OCI-M1 (cell line): ENCODE measurements around the gene GPR137.

Experiments used
- DNase-seq: peaks from one replicate; lab custom pipeline; 2025; lab: John Stamatoyannopoulos, UW

The GPR137 gene

DNA sequence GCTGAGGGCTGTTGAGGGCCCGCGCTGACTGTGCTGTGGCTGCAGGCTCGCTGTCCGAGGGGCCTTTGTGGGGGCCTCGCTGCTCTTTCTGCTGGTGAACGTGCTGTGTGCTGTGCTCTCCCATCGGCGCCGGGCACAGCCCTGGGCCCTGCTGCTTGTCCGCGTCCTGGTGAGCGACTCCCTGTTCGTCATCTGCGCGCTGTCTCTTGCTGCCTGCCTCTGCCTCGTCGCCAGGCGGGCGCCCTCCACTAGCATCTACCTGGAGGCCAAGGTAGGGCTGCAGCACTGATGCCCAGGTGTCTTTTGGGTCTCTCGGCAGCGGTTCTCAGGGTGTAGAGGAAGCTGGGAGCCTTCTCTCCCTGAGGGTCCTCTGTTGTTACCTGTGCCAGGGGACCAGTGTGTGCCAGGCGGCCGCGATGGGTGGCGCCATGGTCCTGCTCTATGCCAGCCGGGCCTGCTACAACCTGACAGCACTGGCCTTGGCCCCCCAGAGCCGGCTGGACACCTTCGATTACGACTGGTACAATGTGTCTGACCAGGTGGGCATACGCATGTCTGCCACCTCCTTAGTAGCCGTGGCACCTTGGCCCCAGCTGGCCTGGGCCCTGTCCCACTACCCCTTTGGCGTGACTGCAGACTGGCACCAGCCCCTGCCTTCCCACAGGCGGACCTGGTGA is 2.2 kb downstream of the GPR137 start:
- DNase-seq, result no peak

DNA sequence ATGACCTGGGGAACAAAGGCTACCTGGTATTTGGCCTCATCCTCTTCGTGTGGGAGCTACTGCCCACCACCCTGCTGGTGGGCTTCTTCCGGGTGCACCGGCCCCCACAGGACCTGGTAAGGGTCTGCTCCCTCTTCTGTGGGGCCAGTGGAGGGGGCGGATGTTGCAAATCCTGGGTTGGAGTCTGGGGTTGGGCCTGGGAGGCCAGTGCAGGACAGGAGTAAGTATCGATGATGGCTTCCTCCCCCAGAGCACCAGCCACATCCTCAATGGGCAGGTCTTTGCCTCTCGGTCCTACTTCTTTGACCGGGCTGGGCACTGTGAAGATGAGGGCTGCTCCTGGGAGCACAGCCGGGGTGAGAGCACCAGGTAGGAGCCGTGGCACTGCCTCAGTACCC is 2.7 kb downstream of the GPR137 start:
- no peak for DNase-seq

DNA sequence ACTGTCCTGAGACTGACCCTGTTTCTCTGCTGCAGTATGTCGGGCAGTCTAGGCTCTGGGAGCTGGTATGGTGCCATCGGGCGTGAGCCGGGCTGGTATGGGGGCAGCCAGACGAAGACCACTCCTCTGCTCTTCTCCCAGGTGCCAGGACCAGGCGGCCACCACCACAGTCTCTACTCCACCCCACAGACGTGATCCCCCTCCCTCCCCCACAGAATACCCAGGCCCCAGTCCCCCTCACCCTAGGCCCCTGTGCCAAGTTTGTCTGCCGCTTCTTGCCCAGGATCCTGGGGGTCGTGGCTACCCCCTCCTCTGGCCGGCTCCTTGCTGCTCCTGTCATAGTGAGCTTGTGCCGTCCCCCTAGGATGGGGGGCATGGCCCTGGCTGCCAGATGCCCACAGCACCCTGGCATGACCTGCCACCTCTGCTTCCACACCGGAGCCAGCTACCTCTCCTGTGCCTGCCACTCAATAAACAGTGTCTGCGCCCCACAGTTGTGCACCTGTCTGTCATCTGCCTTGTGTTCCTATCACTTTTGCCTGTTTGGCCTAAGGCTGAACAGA is 3.4 kb downstream of the GPR137 start:
- no peak for DNase-seq

DNA sequence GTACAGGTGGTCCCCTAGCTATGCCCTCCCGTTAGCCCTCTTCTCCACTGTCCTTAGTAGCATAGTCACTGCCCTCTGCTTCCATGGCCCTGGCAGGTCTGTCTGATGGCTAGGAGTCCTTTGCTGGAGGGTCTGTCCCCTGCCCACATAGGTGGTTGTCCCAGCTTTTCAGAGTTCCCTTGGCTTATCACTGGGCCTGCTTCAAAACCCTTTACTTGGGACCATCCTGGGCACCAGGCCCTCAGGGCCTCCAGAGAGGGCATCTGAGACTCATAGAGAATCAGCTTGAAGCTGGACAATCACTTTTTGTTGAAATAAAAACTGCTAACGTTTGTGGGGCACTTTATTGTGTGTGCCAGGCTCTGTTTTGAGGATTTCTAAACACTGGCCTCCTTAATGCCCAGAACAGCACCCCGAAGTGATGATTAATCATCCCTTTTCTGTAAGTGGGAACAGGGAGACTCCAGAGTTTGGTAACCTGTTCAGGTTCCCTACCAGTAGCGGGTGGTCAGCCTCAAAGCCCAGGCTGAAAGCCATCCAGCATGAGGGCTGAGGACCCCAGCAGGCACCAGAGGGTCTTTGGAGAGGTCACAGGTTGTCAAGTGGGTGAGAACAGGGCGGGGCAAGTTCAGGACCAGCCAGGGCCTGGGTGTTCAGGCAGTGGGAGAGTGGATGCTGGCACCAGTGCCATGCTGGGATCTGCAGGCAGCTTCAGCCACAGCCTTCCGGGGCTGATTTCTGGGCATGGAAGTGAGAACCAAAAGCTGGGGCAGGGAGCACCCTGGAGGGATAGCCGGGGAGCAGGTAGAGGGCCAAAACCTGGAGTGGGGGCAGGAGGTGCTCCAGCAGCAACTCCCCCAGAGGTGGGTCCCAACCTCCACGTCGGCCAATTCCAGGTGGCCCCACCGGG is 5.0 kb downstream of the GPR137 start:
- DNase-seq, result no peak

DNA sequence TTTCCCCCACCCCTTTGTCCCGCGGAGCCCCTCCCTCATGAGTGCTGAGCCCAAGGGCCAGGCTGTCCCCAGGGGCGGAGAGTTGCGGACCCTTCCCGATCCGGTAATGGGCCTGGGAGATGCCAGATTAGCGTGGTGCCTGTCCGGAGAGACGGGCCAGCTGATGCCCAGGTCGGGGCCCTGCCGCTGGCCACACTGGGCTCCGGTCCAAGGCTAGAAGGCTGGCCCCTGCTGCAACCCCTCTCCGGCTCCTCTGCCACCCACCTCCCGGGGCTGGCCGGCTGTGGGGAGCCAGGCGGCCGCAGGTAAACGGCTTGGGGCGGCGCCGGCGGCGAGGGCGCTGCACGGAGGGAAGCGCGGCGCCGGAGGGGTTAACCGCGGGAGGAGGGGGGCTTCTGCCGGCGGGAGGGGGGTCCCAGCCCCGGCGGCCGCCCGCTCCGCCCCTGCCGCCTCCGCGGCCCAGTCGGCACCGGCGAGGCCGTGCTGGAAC is 5.7 kb downstream of the GPR137 start, which contains the start of gene KCNK4:
TSS of gene KCNK4 (plus strand) at position 41 of the 490 bp plus-strand sequence. CDS start 1,717 bp downstream, outside the sequence.
- DNase-seq, result no peak

DNA sequence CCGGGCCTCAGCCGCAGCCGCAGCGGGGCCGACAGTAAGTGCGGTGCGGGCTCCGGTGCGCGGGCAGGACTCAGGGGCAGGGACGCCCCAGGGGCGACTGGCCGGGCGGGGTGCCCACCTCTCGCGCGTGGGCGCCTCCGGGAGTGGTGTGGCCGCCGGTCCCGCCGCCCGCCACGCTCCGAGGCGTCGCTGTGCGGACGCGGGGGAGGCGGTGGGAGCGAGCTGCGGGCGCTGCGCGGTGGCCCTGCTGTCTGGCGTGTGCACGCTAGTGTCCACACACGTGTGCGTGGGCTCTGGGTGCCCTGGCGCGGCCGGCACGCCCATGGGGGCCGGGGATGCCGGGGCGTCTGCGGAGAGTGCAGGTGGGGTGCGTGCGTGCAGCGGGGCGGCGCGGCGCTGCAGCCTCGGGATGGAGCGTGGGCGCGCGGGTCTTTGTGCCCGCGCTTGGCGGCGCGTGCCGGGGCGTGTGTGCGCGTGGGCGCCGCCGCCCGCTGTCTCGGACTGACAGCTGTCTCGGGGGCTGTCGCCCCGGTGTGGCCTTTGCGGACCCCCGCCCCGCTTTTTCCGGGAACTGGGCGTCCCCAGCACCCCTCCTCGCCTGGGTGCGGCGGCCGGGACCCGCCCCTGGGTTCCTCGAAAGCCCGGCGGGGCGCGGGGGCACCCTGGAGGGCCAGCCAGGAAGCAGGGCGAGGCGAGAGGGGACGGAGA is 6.3 kb downstream of the GPR137 start:
- no peak for DNase-seq

DNA sequence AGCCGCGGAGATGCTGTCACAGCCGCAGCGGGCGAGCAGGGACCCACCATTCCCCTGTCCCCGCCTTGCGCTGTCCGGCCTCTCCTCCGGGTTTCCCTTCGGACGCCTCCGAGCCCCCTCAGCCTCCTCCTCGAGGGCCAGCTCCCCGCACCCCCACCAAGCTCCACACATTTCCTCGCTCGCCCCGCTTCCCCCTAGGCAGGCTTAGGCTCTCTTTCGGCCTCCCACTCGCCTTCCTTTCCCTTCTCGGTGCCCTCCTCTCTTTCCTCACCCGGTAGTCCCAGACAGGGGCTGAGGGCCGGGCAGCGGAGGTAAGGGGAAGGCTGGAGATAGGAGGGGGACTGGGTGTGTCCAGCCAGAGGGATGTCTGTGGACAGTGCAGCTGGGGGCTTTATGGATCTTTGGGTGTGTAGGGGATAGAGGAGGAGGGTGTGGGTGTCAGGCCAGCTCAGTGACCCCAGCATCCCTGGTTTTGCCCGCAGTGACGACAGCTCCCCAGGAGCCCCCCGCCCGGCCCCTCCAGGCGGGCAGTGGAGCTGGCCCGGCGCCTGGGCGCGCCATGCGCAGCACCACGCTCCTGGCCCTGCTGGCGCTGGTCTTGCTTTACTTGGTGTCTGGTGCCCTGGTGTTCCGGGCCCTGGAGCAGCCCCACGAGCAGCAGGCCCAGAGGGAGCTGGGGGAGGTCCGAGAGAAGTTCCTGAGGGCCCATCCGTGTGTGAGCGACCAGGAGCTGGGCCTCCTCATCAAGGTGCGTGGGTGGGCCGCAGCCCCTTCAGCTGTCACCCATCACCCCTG is 7.0 kb downstream of the GPR137 start:
- no peak for DNase-seq

DNA sequence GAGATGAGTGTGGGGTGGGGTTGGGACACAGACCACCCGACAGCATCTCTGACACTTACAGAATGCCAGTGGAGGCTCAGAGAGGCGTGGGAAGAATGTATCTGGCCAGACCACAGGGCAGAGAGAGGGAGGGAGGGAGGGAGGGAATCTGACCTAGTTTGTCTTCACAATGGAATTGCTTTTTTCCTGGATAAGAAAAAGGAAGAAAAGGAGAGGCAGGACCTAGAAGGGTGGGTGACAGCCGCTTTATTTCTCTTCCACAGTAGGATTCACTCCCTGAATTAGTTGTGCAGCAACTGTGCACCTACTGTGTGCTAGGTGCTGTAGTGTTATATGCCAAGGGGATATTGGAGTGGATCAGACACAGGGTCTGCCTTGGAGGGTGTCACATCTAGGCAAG is 9.1 kb downstream of the GPR137 start:
- DNase-seq, result no peak

DNA sequence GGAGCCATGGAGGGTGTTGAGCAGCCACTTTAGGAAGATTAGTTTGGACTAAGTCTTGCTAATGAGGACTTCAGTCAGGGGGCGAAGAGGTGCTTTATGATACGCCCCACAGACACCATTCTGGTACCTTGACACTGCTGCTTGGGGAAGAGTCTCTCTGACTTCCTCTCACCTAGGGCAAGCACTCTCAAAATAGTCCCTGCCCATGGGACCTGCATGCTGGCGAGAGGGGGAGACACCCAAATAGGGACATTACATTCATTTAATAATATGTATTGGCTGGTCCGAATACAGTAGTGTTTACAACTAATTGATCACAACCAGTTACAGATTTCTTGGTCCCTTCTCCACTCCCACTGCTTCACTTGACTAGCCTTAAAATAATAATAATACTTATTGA is 10.1 kb downstream of the GPR137 start:
- DNase-seq, result no peak

DNA sequence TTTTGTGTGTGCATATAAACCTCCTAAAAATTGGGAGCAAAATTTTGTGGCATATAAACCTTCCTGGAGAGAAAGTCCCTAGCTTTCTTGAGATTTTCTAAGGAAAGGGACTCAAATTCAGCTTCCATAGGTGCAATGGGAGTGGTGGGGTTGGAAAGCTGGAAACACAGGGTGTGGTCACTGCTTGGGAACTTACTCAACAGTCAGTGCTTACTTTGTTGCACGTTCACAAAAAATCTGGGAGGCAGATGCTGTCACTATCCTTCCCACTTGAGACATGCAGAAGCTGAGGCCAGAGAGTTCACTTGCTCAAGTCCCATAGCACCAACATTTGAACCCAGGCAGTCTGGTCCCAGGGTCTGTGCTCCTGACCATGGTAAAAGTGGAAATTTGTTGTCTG is 10.6 kb downstream of the GPR137 start:
- DNase-seq, result no peak

DNA sequence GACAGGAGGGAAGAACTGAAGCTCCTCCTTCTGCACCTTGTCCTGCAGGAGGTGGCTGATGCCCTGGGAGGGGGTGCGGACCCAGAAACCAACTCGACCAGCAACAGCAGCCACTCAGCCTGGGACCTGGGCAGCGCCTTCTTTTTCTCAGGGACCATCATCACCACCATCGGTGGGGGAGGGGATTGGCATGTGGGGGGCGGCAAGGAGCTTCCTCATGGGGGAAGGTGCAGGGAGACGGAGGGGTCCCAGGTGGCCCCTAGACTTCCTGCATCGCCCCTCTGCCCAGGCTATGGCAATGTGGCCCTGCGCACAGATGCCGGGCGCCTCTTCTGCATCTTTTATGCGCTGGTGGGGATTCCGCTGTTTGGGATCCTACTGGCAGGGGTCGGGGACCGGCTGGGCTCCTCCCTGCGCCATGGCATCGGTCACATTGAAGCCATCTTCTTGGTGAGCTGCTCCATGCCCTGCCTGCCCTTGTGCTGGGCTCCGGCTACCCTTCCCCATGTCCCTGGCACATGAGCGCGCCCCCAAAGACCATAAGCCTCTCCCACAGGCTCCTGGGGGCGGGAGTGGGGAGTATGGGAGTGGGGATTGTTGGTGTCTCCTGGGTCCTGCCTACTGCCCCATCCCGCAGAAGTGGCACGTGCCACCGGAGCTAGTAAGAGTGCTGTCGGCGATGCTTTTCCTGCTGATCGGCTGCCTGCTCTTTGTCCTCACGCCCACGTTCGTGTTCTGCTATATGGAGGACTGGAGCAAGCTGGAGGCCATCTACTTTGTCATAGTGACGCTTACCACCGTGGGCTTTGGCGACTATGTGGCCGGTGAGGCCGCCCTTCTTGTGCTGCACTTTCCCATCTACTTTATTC is 11.4 kb downstream of the GPR137 start:
- DNase-seq, result no peak

DNA sequence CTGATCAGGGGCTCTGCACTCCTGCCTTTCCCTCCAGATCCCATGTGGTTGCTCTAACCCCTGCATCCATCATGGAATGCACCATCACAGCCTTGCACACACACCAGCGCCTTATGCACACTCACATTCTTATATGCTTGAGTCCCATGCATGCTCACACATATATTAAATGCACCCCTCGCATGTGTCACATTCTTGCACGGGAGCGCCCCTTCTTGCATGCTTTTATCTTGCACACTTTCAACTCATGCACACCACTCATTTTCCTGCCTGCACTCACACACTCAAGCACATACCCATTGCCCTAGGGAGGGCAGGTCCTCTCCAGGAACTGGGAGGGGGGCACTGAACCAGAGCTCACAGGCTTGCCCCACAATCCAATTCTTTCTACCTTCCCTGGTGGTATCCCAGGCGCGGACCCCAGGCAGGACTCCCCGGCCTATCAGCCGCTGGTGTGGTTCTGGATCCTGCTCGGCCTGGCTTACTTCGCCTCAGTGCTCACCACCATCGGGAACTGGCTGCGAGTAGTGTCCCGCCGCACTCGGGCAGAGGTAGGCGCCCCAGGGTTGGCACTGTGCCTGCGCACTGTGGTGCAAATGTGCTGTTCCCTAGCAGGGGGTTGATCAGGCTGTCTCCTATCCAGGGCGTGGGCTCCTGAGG is 12.2 kb downstream of the GPR137 start:
- DNase-seq, result no peak

DNA sequence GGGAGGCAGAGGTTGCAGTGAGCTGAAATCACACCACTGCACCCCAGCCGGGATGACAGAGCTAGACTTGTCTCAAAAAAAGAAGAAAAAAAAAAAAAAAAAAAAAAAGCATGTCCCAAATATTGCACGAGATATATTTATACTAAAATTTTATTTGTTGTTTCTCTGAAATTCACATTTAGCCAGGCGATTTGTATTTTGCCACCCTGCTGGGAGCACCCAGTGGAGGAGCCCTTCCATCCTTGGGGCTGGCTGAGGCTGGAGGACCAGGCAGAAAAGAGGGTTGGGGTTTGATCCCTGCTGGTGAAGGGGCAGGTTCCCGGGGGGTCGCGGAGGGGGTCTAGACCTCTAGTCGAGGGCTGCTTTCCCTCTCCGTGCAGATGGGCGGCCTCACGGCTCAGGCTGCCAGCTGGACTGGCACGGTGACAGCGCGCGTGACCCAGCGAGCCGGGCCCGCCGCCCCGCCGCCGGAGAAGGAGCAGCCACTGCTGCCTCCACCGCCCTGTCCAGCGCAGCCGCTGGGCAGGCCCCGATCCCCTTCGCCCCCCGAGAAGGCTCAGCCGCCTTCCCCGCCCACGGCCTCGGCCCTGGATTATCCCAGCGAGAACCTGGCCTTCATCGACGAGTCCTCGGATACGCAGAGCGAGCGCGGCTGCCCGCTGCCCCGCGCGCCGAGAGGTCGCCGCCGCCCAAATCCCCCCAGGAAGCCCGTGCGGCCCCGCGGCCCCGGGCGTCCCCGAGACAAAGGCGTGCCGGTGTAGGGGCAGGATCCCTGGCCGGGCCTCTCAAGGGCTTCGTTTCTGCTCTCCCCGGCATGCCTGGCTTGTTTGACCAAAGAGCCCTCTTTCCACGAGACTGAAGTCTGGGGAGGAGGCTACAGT is 13.6 kb downstream of the GPR137 start:
- DNase-seq, result no peak

DNA sequence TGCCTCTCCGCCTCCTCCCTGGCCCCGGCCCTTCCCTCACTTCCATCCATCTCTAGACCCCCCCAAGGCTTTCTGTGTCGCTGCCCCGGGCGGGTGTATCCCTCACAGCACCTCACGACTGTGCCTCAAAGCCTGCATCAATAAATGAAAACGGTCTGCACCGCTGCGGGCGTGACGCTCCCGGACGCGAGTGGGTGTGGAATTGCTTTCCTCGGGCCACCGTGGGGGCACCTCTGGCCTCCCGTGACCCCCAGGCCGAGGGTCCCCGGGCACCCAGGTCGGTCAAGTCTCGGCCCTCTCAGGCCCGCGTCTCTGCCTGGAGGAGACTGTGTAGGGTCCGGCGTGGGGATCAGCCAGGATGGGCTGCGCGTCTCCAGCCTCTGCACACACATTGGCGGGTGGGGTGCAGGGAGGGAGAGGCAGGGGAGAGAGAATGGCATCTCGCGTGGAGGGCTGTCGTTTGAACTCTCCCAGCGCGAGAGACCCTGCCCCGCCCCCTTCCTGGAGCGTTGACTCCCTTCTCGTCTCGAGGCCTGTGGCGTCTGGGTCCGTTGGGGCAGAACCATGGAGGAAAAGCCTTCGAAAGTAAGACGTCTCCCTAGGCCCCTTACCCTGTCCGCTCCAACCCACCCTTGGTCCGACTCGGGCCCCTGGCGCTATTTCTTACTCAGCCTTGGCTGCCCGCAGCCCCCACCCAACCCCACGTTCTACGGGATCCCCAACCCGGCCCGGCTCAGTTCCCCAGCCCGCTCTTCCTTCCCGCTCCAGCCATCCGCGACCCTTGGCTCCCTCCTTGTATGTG is 14.4 kb downstream of the GPR137 start, which contains the start of gene CATSPERZ:
TSS of gene CATSPERZ (plus strand) at position 512 of the 802 bp plus-strand sequence. CDS start at position 565, 53 bp downstream.
- no peak for DNase-seq

DNA sequence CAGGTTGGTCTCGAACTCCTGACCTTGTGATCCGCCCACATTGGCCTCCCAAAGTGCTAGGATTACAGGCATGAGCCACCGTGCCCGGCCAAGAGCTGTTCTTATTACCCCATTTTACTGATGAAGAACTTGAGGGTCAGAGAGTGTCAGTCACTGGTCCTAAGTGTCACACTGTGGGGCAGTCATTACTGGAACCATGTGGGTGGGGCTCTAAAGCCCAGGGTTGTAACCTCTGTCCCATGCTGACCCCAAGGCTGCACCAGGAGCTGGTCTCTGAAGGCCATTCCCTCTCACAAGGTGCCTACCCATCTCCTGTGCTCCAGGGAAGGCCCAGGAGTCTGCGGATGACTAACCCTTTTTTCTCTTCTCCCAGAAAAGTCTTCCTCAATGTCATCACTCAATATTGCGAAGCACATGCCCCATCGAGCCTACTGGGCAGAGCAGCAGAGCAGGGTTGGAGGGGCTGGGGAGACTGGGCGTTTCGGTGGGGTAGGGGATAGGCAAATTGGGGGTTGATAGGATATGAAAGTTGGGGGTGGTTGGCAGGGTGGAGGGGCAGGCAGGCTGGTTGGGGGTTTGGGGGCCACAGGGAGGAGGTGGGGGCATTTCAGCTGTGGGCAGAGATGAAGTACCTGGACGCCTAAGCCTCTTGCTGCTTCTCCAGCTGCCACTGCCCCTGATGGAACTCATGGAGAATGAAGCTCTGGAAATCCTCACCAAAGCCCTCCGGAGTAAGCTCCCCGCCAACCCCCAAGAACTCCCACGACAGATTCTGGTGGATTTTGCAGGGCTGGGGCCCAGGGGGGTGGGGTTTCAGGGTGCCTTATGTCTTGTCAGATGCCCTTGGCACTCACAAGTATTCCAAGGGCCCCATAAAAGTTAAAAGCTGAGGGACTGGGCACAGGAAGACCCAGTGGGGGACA is 17.7 kb downstream of the GPR137 start:
- peak; percentile 7 for DNase-seq

DNA sequence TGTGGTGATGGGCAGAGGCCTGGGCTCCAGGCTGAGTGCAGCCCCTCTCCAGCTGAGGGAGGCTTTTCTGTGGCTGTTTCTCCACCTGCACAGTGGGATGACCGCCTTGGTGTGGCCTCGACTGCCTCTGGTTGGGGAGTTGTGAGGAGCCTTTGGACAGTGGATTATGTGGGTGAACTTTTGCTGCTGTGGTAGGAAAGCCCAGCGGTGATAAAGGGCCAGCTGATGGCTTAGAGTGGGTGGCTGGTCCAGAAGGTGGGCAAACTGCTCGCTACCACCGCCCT is 18.3 kb downstream of the GPR137 start:
- no peak for DNase-seq
